Measurements from ENCODE around the gene NLK. TPM values are rescaled to one million over a fixed set of nuclear protein-coding genes. Genes with fewer than 3 reads are reported as not detected.

Gene NLK
- polyA plus RNA-seq, 1 experiment: 24.5 TPM

- no peak for DNase-seq (ENCODE audit: low read depth, low spot score)
- TF ChIP-seq CTCF (IDR thresholded peaks at IDR 0.05; ENCODE audit: low read depth, low read length): no peak
- H3K4me3 ChIP-seq (ENCODE audit: low read depth, low read length): no peak overlapping the region
- H3K27ac ChIP-seq (ENCODE audit: low read depth, low read length): no peak overlapping the region
- POLR2A ChIA-PET: no interaction called here
- H3K27me3 ChIP-seq (ENCODE audit: control insufficient read depth, insufficient read depth, low read length): no peaks in the 10 kb centered on the region
- CTCF ChIA-PET: interaction anchor here (0.6 kb wide), 2 partner anchors 15 to 238 kb away, joined by 3 read pairs; no protein-coding TSS in a partner anchor
- H3K9me3 ChIP-seq (ENCODE audit: control insufficient read depth, insufficient read depth, low read length): no peaks in the 10 kb centered on the region
Measured at GRCh38 chr17:28131599-28131998, 89.1 kb downstream of the NLK start.

GRCh38 chr17:28133562-28133970 is 91.1 kb downstream of the NLK start:
- TF ChIP-seq CTCF (IDR thresholded peaks at IDR 0.05; ENCODE audit: low read depth, low read length): no peak
- no peaks in the 10 kb centered on the region for H3K9me3 ChIP-seq (ENCODE audit: control insufficient read depth, insufficient read depth, low read length)
- no peak for DNase-seq (ENCODE audit: low read depth, low spot score)
- H3K27ac ChIP-seq (ENCODE audit: low read depth, low read length): peak overlapping the region; percentile 34
- no peaks in the 10 kb centered on the region for H3K27me3 ChIP-seq (ENCODE audit: control insufficient read depth, insufficient read depth, low read length)
- no peak overlapping the region for H3K4me3 ChIP-seq (ENCODE audit: low read depth, low read length)
- ChIA-PET POLR2A (interaction anchor here (1.0 kb wide), 1 partner anchor 11 kb away, joined by 3 read pairs; no protein-coding TSS in a partner anchor), CTCF (interaction anchor here (1.0 to 1.6 kb wide), 2 partner anchors 42 to 240 kb away, joined by 3 to 4 read pairs; no protein-coding TSS in a partner anchor)

- Histone ChIP-seq H3K27me3 (ENCODE audit: control insufficient read depth, insufficient read depth, low read length) (no peaks in the 10 kb centered on the region), H3K9me3 (ENCODE audit: control insufficient read depth, insufficient read depth, low read length) (no peaks in the 10 kb centered on the region), H3K4me3 (ENCODE audit: low read depth, low read length) (no peak overlapping the region), H3K27ac (ENCODE audit: low read depth, low read length) (no peak overlapping the region)
- no peak for TF ChIP-seq CTCF (IDR thresholded peaks at IDR 0.05; ENCODE audit: low read depth, low read length)
- ChIA-PET CTCF (interaction anchor here (0.8 kb wide), 1 partner anchor 243 kb away, joined by 3 read pairs; no protein-coding TSS in a partner anchor), POLR2A (no interaction called here)
- no peak for DNase-seq (ENCODE audit: low read depth, low spot score)
Measured at GRCh38 chr17:28136923-28137322, 94.4 kb downstream of the NLK start.

- H3K9me3 ChIP-seq (ENCODE audit: control insufficient read depth, insufficient read depth, low read length): no peaks in the 10 kb centered on the region
- no peak for DNase-seq (ENCODE audit: low read depth, low spot score)
- CTCF ChIA-PET: interaction anchor here (0.8 kb wide), 1 partner anchor 10 kb away, joined by 3 read pairs; no protein-coding TSS in a partner anchor
- H3K4me3 ChIP-seq (ENCODE audit: low read depth, low read length): no peak overlapping the region
- no peak for TF ChIP-seq CTCF (IDR thresholded peaks at IDR 0.05; ENCODE audit: low read depth, low read length)
- POLR2A ChIA-PET: no interaction called here
- no peak overlapping the region for H3K27ac ChIP-seq (ENCODE audit: low read depth, low read length)
- no peaks in the 10 kb centered on the region for H3K27me3 ChIP-seq (ENCODE audit: control insufficient read depth, insufficient read depth, low read length)
Measured at GRCh38 chr17:28139822-28140221, 97.3 kb downstream of the NLK start.

GRCh38 chr17:28141313-28141712 is 98.8 kb downstream of the NLK start:
- no peak overlapping the region for H3K27ac ChIP-seq (ENCODE audit: low read depth, low read length)
- H3K4me3 ChIP-seq (ENCODE audit: low read depth, low read length): no peak overlapping the region
- no peak for DNase-seq (ENCODE audit: low read depth, low spot score)
- H3K9me3 ChIP-seq (ENCODE audit: control insufficient read depth, insufficient read depth, low read length): no peaks in the 10 kb centered on the region
- no peak for TF ChIP-seq CTCF (IDR thresholded peaks at IDR 0.05; ENCODE audit: low read depth, low read length)
- POLR2A ChIA-PET: no interaction called here
- CTCF ChIA-PET: no interaction called here
- H3K27me3 ChIP-seq (ENCODE audit: control insufficient read depth, insufficient read depth, low read length): no peaks in the 10 kb centered on the region
